Activated effector memory CD4-positive, alpha-beta T cell treated with Interleukin-2 at 50 U/mL for 16 hours (primary cell): ENCODE results near the gene POLRMT.
"Not testable (repeated sequence)": the region's sequence is repeated elsewhere in the genome, so short reads cannot be mapped to it uniquely, and the experiment has no call there.

ENCODE experiments used
- DNase-seq: peaks from one replicate; pipeline ENCODE4 v3.0.0-alpha.2; 2020

The POLRMT gene

GRCh38 chr19:624433-625109 lies 8.8 kb downstream of the POLRMT start:
- DNase-seq: no peak

- DNase-seq: no peak
These were observed 9.4 kb downstream of the POLRMT start for GRCh38 chr19:623974-624373.

GRCh38 chr19:623175-623916 lies 10.0 kb downstream of the POLRMT start:
- no peak for DNase-seq

- DNase-seq: no peak
These were observed 10.7 kb downstream of the POLRMT start for GRCh38 chr19:622666-623065.

- DNase-seq: no peak
These were observed 11.5 kb downstream of the POLRMT start for GRCh38 chr19:621819-622218.

- DNase-seq: not testable (repeated sequence)
These were observed 12.1 kb downstream of the POLRMT start for GRCh38 chr19:621191-621590.

- DNase-seq: no peak
These were observed 13.0 kb downstream of the POLRMT start for GRCh38 chr19:620166-620862.

GRCh38 chr19:619286-620002 lies 13.9 kb downstream of the POLRMT start:
- no peak for DNase-seq

- no peak for DNase-seq
These were observed 14.6 kb downstream of the POLRMT start for GRCh38 chr19:618674-619285.

- no peak for DNase-seq
These were observed 15.1 kb downstream of the POLRMT start for GRCh38 chr19:618247-618619.

- DNase-seq: no peak
These were observed 15.6 kb downstream of the POLRMT start for GRCh38 chr19:617551-618246.

- DNase-seq: no peak
These were observed 16.4 kb downstream of the POLRMT start for GRCh38 chr19:616747-617526.

- DNase-seq: no peak
These were observed 17.2 kb downstream of the POLRMT start for GRCh38 chr19:616062-616700.

- no peak for DNase-seq
These were observed 17.7 kb downstream of the POLRMT start for GRCh38 chr19:615619-616018.

GRCh38 chr19:613732-614567 lies 19.4 kb downstream of the POLRMT start:
- DNase-seq: no peak

- no peak for DNase-seq
These were observed 20.4 kb downstream of the POLRMT start for GRCh38 chr19:612941-613340.

- DNase-seq: peak; percentile 34
These were observed 21.9 kb downstream of the POLRMT start for GRCh38 chr19:611481-611868.

GRCh38 chr19:610801-611480 lies 22.4 kb downstream of the POLRMT start:
- DNase-seq: peak; percentile 60

GRCh38 chr19:610071-610800 lies 23.1 kb downstream of the POLRMT start:
- peak; percentile 40 for DNase-seq
